ENCODE data around the gene SLC44A2.
"Not testable (repeated sequence)": the region's sequence is repeated elsewhere in the genome, so short reads cannot be mapped to it uniquely, and the experiment has no call there.

Gene SLC44A2

DNA sequence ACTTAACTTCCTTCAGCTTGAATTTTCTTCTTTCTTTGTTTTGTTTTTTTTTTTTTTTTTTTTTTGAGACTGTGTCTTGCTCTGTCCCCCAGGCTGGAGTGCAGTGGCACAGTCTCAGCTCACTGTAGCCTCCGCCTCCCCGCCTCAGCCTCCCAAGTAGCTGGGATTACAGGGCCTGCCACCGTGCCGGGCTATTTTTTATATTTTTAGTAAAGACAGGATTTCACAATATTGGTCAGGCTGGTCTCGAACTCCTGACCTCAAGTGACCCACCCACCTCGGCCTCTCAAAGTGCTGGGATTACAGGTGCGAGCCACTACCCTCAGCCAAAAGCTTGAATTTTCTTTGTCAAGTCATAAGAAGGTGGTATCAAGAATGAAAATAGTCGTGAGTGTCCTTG, 49.9 kb downstream of the SLC44A2 start:
- Histone ChIP-seq H3K9ac (0 out of 22 replicates have a peak overlapping the region, but pooled peaks of 1 of the 11 experiments have one; percentile 7), H3K36me3 (peaks cover 92 to 100% (median 99%) of the 10 kb centered on the region in 11 experiments), H3K4me1 (peaks cover 15 to 30% (median 28%) of the 10 kb centered on the region in 10 experiments), H4K20me1 (peaks cover 83 to 100% (median 100%) of the 10 kb centered on the region in 11 experiments)
- not testable (repeated sequence) for H3K9me3 ChIP-seq (replicated peaks in 1 of 11); H3K4me2 ChIP-seq; H3K27ac ChIP-seq; H3K4me3 ChIP-seq; H3K27me3 ChIP-seq
- TF ChIP-seq Cebpa-rat (IDR thresholded peaks at IDR 0.05) = peak in 1 of 11 experiments; percentile 58; a peak in 1 of 22 replicates

DNA sequence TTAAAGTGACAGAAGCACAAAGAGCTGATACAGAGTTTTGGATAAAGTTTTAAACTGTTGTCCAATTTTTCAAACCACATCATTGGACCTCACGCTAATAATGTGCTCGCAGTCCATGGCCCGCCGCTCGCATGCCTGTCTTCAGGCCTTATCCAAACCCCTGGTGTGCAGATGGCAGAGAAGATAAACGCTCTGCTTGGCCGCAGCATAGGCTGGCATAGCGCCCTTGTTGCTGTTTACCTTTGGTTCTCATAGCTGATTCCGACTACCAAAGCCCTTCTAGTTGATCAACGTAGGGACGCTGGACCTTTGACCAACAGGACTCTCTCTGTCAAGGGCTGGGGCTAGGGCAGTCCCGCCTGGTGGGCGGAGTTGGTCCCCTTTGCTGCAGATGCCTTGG, 52.4 kb downstream of the SLC44A2 start:
- Histone ChIP-seq H3K27ac (no peak overlapping the region), H3K36me3 (peaks cover 97 to 100% (median 99%) of the 10 kb centered on the region in 11 experiments), H3K4me1 (peaks cover 0 to 5% (median 3%) of the 10 kb centered on the region in 10 experiments; a peak in 11 of 20 replicates), H3K27me3 (no peaks in the 10 kb centered on the region), H3K4me3 (no peak overlapping the region), H3K9ac (no peak overlapping the region), H3K9me3 (replicated peaks in 1 of 11) (no peaks in the 10 kb centered on the region), H3K4me2 (no peak overlapping the region), H4K20me1 (peaks cover 62 to 100% (median 100%) of the 10 kb centered on the region in 11 experiments; a peak in 21 of 22 replicates)
- TF ChIP-seq Cebpa-rat (IDR thresholded peaks at IDR 0.05) = no peak

DNA sequence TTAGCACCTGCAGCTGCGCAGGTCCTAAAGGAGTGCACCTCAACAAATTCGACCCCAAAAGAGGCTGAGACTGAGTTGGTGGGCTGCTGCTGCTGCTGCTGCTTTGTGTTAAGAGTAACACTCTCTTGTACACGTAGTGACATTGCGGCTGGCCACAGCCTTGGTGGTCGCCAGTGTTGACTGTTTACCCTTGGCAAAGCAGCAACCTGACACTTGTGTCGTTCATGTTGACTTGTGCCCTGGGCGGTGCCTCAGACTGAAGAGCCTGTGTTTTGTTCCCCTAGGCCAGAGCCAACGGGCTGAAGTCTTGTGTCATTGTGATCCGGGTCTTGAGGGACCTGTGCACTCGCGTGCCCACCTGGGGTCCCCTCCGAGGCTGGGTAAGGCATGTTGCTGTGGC, 53.5 kb downstream of the SLC44A2 start:
- no peak overlapping the region for H3K27ac ChIP-seq
- H4K20me1 ChIP-seq = peaks cover 60 to 100% (median 100%) of the 10 kb centered on the region in 11 experiments; a peak in 21 of 22 replicates
- no peaks in the 10 kb centered on the region for H3K4me1 ChIP-seq
- no peak overlapping the region for H3K4me2 ChIP-seq
- H3K9me3 ChIP-seq (replicated peaks in 1 of 11) = no peaks in the 10 kb centered on the region
- H3K4me3 ChIP-seq = no peak overlapping the region
- H3K36me3 ChIP-seq = peaks cover 97 to 100% (median 99%) of the 10 kb centered on the region in 11 experiments
- no peak for TF ChIP-seq Cebpa-rat (IDR thresholded peaks at IDR 0.05)
- no peaks in the 10 kb centered on the region for H3K27me3 ChIP-seq
- H3K9ac ChIP-seq = no peak overlapping the region

DNA sequence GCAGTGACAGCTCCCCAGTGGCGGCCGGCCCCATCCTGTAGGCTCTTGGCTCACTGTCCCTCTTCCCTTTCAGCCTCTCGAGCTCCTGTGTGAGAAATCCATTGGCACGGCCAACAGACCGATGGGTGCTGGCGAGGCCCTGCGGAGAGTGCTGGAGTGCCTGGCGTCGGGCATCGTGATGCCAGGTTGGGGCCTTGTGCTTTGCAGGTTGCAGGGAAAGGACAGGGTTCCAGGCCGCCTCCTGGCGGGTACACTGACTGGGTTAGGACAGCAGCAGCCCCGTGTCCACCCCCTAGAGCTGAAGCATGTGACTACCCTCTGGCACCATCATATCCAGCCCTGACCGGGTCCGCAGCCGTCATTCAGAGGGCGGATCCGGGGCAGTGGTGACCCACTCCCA, 54.4 kb downstream of the SLC44A2 start:
- Histone ChIP-seq H3K36me3 (peaks cover 97 to 100% (median 99%) of the 10 kb centered on the region in 11 experiments), H3K27ac (no peak overlapping the region), H3K4me3 (no peak overlapping the region), H3K27me3 (no peaks in the 10 kb centered on the region), H3K4me1 (no peaks in the 10 kb centered on the region), H3K9me3 (replicated peaks in 1 of 11) (no peaks in the 10 kb centered on the region), H3K4me2 (no peak overlapping the region), H4K20me1 (peaks cover 56 to 100% (median 100%) of the 10 kb centered on the region in 11 experiments; a peak in 21 of 22 replicates), H3K9ac (no peak overlapping the region; a peak in 1 of 22 replicates)
- TF ChIP-seq Cebpa-rat (IDR thresholded peaks at IDR 0.05) = no peak

DNA sequence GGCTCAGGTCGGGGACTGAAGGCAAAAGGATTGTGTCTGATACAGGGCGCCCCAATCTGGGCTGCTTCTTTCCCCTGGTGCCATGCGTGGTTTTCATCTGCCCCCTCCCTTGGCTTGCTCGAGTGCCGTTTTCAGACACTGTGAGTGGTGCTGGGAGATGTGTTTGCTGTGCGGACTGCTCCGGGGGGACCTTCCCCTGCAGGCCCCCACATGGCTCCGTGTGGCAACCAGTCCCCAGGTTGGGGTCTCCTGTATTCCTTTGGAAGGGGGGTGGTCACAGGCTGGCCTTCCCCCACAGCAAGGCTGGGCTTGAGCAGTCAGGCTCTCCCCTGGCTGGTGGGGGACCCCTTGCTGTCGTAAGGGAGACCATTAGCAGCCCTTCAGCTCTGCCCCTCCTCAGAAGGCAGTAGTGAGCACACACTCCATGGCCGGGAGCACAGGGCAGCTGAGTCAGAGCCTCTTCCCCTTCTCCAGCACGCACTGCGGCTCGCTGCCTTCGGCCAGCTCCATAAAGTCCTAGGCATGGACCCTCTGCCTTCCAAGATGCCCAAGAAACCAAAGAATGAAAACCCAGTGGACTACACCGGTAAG, 55.3 kb downstream of the SLC44A2 start:
- Histone ChIP-seq H4K20me1 (peaks cover 56 to 100% (median 100%) of the 10 kb centered on the region in 11 experiments; a peak in 21 of 22 replicates), H3K4me3 (no peak overlapping the region), H3K9ac (no peak overlapping the region; a peak in 1 of 22 replicates), H3K4me2 (no peak overlapping the region), H3K27ac (no peak overlapping the region), H3K36me3 (peaks cover 97 to 100% (median 99%) of the 10 kb centered on the region in 11 experiments), H3K4me1 (no peaks in the 10 kb centered on the region), H3K9me3 (replicated peaks in 1 of 11) (no peaks in the 10 kb centered on the region), H3K27me3 (no peaks in the 10 kb centered on the region)
- TF ChIP-seq Cebpa-rat (IDR thresholded peaks at IDR 0.05) = no peak

DNA sequence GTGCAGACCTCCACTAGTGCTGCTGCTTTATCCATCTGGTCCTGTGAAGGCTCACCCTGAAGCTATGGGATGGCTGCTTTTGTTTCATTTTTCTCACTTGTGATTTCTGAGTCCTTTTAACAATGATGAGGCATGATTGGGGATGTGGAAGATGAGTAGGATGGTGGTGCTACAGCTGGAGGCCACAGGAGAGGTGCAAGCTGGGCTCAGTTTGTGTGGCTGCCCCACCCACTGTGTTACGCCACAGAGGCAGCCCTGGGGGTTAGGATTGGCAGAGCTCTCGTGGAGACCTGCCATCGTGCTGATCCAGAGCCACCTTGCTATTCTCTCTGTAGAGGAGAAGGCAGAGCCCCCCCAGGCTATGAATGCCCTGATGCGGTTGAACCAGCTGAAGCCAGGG, 56.3 kb downstream of the SLC44A2 start:
- peak overlapping the region in 2 of 11 experiments; percentile 15 to 16; a peak in 1 of 22 replicates for H3K27ac ChIP-seq
- H3K4me1 ChIP-seq = no peaks in the 10 kb centered on the region
- H3K36me3 ChIP-seq = peaks cover 98 to 100% (median 99%) of the 10 kb centered on the region in 11 experiments
- H3K4me2 ChIP-seq = no peak overlapping the region
- no peaks in the 10 kb centered on the region for H3K27me3 ChIP-seq
- peak overlapping the region in 2 of 11 experiments; percentile 11 to 27; a peak in 1 of 22 replicates for H3K9ac ChIP-seq
- no peak overlapping the region for H3K4me3 ChIP-seq
- no peak for TF ChIP-seq Cebpa-rat (IDR thresholded peaks at IDR 0.05)
- peaks cover 55 to 100% (median 100%) of the 10 kb centered on the region in 11 experiments; a peak in 21 of 22 replicates for H4K20me1 ChIP-seq
- no peaks in the 10 kb centered on the region for H3K9me3 ChIP-seq (replicated peaks in 1 of 11)

DNA sequence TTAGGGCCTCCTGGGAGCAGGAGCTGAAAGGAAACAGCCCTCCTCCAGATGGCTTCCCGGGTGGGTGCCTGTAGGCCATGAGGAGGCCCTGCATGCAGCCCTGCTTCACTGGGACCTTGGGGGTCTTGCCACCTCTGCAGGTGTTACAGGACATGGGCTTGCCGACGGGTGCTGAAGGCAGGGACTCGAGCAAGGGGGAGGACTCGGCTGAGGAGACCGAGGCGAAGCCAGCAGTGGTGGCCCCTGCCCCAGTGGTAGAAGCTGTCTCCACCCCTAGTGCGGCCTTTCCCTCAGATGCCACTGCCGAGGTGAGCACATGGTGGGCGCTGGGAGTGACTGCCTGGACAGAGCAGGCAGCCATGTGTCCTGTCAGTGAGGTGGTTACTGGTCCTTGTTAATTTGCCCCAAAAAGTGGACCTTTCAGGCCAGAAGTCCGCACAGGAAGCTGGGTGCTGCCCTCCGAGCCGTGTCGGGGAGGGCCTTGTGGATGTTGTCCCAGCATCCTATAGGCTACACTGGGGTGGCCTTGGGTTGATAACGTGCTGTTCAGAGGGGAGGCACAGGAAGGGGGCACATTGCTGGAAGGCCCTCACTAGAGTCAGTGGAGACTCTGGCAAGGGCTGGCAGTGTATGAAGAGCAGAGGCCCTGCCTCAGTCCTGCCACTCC, 57.2 kb downstream of the SLC44A2 start:
- Histone ChIP-seq H3K27me3 (no peaks in the 10 kb centered on the region), H3K9me3 (replicated peaks in 1 of 11) (no peaks in the 10 kb centered on the region), H4K20me1 (peaks cover 47 to 100% (median 100%) of the 10 kb centered on the region in 11 experiments; a peak in 21 of 22 replicates), H3K36me3 (peaks cover 98 to 100% (median 99%) of the 10 kb centered on the region in 11 experiments), H3K4me3 (no peak overlapping the region), H3K4me1 (peaks cover 0 to under 1% (median 0%) of the 10 kb centered on the region in 10 experiments; a peak in 1 of 20 replicates), H3K27ac (peak overlapping the region in 1 of 11 experiments; percentile 15; a peak in 1 of 22 replicates), H3K9ac (no peak overlapping the region; a peak in 2 of 22 replicates), H3K4me2 (no peak overlapping the region)
- TF ChIP-seq Cebpa-rat (IDR thresholded peaks at IDR 0.05) = no peak

DNA sequence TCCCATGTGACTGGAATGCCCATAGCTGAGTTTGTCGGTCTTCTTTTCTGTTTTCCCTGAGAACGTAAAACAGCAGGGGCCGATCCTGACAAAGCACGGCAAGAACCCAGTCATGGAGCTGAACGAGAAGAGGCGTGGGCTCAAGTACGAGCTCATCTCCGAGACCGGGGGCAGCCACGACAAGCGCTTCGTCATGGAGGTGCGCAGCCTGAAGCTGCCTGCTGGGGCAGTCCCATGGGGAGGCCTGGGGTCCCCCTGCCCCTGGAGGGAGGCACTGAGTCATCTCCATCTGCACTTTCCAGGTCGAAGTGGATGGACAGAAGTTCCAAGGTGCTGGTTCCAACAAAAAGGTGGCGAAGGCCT, 57.7 kb downstream of the SLC44A2 start:
- no peaks in the 10 kb centered on the region for H3K27me3 ChIP-seq
- H4K20me1 ChIP-seq = peaks cover 44 to 100% (median 100%) of the 10 kb centered on the region in 11 experiments; a peak in 21 of 22 replicates
- no peak overlapping the region for H3K27ac ChIP-seq
- H3K9ac ChIP-seq = no peak overlapping the region; a peak in 2 of 22 replicates
- no peak for TF ChIP-seq Cebpa-rat (IDR thresholded peaks at IDR 0.05)
- H3K36me3 ChIP-seq = peaks cover 98 to 100% (median 99%) of the 10 kb centered on the region in 11 experiments
- no peaks in the 10 kb centered on the region for H3K9me3 ChIP-seq (replicated peaks in 1 of 11)
- no peak overlapping the region for H3K4me2 ChIP-seq
- no peak overlapping the region for H3K4me3 ChIP-seq
- peaks cover 0 to 6% (median 0%) of the 10 kb centered on the region in 10 experiments; a peak in 5 of 20 replicates for H3K4me1 ChIP-seq

DNA sequence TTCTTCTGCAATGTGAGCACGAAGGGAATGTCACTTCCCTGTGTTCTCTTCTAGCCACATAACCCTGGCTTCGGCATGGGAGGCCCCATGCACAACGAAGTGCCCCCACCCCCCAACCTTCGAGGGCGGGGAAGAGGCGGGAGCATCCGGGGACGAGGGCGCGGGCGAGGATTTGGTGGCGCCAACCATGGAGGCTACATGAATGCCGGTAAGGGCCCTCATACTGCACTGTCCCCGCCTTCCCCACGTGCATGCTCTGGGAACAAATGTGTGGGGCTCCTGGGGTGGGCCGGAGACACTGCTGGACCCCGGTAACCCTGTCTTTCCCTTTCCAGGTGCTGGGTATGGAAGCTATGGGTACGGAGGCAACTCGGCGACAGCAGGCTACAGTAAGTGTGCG, 58.2 kb downstream of the SLC44A2 start:
- Histone ChIP-seq H3K9ac (no peak overlapping the region), H3K4me3 (no peak overlapping the region), H3K27me3 (no peaks in the 10 kb centered on the region), H3K36me3 (peaks cover 98 to 100% (median 99%) of the 10 kb centered on the region in 11 experiments), H3K4me2 (no peak overlapping the region), H4K20me1 (peaks cover 47 to 100% (median 100%) of the 10 kb centered on the region in 11 experiments; a peak in 21 of 22 replicates), H3K27ac (no peak overlapping the region), H3K9me3 (replicated peaks in 1 of 11) (no peaks in the 10 kb centered on the region), H3K4me1 (peaks cover 0 to 11% (median 0%) of the 10 kb centered on the region in 10 experiments; a peak in 5 of 20 replicates)
- TF ChIP-seq Cebpa-rat (IDR thresholded peaks at IDR 0.05) = no peak
